Epithelial cell of prostate (primary cell): ENCODE results near the gene KRT25.

ENCODE experiments used
- DNase-seq: peaks from one replicate; pipeline ENCODE4 v3.0.0-alpha.2; 2011; ENCODE audit warnings: low read depth, low spot score
- H3K27ac ChIP-seq: fragments of 450-650 bp; 2 replicates; pipeline ENCODE4 v1.5.1; 2017; ENCODE audit warnings: mild to moderate bottlenecking

KRT25 gene, protein sequence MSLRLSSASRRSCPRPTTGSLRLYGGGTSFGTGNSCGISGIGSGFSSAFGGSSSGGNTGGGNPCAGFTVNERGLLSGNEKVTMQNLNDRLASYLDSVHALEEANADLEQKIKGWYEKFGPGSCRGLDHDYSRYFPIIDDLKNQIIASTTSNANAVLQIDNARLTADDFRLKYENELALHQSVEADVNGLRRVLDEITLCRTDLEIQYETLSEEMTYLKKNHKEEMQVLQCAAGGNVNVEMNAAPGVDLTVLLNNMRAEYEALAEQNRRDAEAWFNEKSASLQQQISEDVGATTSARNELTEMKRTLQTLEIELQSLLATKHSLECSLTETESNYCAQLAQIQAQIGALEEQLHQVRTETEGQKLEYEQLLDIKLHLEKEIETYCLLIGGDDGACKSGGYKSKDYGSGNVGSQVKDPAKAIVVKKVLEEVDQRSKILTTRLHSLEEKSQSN

DNA sequence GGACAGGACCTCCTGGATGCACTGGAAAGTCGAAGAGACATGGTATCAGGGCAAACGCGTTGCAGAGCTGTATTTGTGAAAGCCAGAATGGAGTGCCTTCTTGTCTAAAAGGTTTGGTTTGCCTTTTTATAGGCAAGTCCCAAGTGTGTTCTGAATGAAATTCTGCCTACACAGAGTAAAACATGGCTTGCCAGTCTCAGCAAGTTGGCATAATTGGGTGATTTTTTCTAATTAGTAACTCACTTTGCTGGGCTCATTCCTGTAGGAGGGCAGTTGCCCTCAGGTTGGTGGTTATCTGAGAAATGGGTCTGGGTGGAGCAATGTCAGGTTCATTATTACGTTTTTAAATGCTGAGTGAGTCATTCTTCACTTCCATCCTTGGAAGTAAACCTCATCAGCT, at the start of gene KRT25:
Gene KRT25 (minus strand): TSS at position 101 of the 400 bp plus-strand sequence. CDS start 60 bp downstream, at position 41.
- no peak for DNase-seq
- no peak within 1 kb of the TSS for H3K27ac ChIP-seq

DNA sequence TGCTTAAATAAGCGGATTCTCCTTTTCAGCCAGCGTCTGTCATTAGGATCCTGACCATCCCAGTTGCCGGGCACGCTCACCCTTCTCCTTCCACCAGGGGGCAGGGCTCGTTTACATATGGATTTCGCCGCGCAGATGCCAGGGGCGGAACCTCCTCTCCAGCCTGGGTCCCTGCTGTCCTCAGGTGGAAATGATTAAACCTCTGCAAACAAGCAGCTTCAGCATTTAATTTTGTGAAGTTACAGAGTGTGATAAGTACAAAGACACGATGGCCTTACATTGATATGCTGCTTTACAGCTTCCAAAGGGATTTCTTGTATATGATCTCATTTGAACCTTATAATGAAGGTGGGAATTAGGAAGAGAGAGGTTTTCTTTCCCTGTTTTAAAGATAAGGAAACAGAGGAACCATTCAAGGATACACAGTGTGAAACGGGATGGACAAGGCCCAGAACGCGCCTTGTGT, 48.5 kb upstream of the KRT25 start:
- no peak overlapping the region for H3K27ac ChIP-seq
- DNase-seq: no peak

DNA sequence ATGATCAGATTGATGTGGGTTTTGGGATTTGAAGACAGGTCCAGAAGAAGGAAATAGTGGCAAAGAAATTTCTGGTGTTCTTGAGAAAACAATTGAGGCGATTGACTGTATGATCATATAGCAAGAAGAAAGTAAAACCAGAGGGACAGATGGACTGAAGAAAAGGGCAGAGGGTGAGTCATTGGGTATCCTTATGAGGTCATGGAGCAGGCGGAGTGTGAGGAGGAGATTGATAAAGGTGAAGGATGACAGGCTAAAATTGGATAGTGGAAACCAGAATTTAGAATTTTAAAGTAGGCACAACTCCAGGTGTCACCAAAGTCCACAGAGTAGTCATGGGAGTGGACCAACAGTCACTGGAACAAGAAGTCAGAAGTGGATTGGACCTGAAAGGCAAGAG, 46.0 kb upstream of the KRT25 start:
- DNase-seq: no peak

DNA sequence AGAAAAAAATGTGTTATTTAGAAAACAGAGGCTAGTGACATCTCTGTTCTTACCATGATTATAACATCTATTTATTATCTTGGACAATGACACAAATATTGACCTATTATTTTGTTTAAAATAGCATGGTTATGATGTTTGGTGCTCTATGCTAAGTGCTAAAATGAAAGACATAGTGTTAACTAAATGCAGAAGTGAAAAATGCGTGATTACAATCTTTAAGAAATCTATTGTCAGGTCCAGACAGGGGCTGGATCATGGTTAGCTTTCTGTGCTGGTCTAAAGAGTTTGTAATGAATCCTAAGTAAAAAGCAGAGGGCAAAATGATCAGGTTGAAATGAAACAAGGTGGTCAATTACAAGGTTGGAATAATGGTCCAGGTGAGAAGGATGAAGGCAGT, 45.2 kb upstream of the KRT25 start:
- DNase-seq: no peak
- H3K27ac ChIP-seq: no peak overlapping the region

More for the DNA sequence above, 46.0 kb upstream of the KRT25 start:
- no peak overlapping the region for H3K27ac ChIP-seq

DNA sequence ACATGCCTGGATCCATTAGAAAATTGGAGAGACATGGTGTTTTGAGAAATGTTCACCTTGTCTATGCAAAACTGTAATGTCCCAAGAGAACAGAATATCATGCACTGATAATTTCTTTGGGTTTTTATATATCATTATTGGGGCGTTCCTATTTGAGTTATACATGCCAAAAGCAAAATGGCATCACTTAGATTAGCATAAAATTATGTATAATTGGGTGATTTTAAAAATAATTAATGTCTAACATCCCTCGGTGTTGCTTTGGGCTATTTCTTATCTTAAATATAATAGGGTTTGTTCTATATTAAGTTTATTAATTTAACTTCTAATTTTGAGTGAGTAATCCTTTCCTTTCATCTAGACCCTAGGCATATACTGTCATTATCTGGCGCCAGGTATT, 44.7 kb upstream of the KRT25 start, which contains the start of gene KRT28:
Gene KRT28 (minus strand): TSS at position 101 of the 400 bp plus-strand sequence. CDS start 66 bp downstream, at position 35.
- DNase-seq: no peak
- no peak within 1 kb of the TSS for H3K27ac ChIP-seq

DNA sequence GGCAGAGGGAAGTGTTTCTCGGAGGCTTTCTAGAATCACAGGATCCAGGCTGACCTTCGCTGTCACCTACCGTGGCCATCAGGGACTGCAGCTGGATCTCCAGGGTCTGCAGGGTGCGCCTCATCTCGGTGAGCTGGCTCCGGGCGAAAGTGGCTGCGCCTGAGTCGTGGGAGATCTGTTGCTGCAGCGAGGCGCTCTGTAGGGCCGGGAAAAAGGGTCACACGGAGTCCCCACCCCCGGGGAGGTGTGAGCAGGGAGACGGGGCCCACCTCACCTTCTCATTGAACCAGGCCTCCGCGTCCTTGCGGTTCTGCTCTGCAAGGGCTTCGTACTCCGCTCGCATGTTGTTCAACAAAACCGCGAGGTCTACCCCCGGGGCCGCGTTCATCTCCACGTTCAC, 41.7 kb upstream of the KRT25 start:
- no peak overlapping the region for H3K27ac ChIP-seq

DNA sequence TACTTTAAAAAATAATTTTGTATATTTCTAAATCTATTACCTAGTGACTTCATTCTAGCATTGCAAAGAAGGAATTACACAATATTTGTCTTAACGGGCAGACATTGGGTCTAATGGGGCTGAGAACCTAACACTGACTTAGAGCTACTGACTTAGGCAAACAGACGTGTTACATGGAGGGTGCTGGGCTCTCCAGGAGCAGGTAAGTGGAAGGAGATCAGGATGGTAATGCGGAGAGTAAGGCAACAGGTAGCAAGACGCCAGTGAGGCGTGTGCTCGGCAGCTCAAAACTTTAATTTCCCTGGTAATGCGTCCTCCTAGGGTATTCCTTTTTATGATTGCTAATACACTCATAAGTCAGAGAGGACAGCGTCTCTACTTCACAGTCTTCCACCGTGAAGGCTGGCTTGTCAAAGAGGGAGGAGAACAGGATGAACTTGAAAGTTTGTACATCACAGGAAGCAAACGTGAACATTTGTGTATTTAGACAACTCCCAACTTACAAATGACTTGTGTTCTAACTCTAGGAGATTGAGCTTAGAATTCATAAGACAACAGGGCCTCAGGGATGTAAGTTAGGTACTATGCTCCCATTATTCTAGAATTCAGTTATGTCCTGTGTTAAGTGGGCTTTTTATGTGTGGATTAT, 40.0 kb upstream of the KRT25 start:
- no peak for DNase-seq
- no peak overlapping the region for H3K27ac ChIP-seq

More for the DNA sequence above, 41.7 kb upstream of the KRT25 start:
- no peak for DNase-seq

DNA sequence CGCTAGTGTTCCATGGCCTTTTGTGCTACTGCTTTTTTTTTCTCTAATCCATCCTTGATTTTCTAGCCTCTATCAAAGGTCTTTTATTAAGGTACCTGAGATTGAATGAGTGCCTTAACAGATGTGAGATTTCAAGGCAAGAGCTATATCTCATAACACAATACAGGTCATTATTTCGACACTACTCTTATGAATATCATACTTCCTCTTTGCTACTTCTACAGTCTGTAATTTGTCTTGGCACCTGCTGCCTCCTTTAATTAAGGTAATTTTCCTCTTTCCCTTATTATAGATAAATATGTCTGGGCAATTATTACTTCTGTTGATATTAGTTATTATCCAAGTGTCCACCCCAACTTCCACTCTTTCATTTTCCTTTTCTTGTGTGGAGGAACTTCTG, 39.3 kb upstream of the KRT25 start:
- no peak overlapping the region for H3K27ac ChIP-seq
- DNase-seq: no peak

DNA sequence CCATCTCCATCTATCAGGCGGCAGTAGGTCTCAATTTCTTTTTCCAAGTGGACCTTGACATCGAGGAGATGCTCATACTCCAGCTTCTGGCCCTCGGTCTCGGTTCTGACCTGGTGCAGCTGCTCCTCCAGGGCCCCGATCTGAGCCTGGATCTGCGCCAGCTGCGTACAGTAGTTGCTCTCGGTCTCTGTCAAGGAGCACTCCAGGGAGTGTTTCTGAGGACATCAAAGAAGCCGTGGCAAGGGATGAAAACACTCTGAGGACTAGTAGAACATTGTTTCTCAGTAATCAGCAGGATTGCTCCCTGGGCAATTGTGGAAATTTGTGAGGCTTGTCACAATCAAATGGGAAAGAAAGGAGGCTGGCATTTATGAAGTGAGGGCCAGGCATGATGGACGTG, 38.7 kb upstream of the KRT25 start:
- DNase-seq: no peak
- no peak overlapping the region for H3K27ac ChIP-seq

DNA sequence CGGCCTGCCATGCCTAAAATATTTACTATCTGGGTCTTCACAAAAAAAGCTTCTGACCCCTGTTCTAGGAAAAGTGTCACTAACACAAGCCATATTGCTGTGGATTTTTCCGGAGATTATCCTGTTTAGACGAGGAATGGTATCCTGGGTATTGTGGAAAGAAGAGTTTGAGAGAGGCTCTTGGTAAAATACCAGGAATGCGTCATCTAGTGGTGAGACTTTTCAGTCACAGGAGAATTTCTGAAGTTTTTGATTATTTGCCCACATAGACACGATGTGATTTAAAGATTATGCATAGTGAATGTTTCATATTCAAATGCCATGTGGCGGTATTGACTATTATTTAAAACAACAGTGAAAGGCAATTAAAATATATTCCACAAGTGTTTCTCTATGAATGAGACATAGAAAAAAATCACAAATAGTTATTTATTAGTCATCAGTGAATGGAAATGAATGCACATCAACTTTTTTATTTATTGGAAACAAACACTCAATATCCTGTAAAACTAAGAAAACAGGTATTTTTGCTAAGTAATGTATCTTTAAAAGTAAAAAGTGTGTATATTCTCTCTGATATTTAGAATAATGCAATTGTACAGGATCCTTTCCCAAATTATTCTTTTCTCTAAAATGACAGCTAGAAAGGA, 36.8 kb upstream of the KRT25 start:
- no peak overlapping the region for H3K27ac ChIP-seq
- DNase-seq: no peak

DNA sequence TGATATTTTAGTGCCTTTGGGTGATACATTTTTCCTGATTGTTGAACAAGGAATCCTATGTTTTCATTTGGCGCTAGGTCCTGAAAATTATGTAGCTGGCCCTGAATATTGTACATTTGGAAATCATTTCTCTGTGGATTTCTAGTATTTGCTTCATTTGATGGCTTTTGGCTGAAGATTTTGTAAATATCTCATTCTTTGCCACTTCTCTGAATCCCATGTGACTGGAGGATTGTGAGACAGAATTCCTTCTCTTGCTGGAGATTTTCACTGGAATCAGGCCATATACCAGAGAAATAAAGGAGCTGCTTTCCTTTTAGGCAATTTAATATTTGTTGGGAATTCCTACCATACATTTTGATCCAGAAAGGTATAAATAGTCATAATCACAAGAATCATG, 36.0 kb upstream of the KRT25 start:
- H3K27ac ChIP-seq: no peak overlapping the region
- DNase-seq: no peak

DNA sequence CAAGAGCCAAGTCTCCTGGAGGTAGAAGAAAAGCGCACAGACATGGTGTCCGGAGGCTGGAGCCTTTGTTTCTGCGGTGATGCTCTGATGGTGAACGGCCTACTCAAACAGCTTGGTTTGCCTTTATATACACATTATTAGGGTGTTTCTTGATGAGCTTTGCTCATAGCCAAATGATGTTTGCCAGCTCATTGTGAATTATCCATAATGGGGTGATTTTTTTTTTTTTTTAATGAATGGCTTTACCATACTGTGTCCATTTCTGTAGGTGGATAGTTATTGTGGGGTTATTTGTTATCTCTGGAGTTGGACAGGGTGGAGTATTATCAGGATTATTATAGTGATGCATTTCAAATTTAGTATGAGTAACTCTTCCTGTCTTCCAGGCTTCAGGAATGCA, 27.3 kb upstream of the KRT25 start, which contains the start of gene KRT27:
Gene KRT27 (minus strand): TSS at position 101 of the 400 bp plus-strand sequence. CDS start 57 bp downstream, at position 44.
- DNase-seq: no peak
- no peak within 1 kb of the TSS for H3K27ac ChIP-seq

DNA sequence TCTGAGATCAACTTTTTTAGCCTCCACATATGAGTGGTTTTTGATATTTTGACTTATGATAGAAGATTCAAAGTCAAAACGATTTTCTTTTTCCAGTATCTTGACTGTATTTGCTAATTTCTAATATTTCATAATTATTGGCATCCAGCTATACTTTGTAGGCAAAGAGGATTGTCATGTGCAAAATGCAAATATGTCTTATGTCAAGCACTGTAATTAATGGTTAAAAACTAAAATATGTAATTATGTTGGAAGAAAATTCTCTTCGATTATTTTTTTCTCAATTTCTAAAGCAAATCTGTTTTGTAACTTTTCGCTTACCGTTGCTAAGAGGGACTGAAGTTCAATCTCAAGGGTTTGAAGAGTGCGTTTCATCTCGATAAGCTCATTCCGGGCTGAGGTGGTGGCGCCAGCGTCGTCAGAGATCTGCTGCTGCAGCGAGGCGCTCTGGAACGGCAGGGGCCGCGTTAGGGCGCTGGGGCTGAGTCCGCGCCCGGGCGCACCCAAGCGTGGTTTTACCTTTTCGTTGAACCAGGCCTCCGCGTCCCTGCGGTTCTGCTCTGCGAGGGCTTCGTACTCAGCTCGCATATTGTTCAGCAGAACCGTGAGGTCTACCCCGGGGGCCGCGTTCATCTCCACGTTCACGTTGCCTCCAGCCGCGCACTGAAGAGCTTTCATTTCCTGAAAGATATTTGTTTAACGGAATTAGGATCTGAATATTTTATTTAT, 24.2 kb upstream of the KRT25 start:
- no peak overlapping the region for H3K27ac ChIP-seq
- DNase-seq: no peak

DNA sequence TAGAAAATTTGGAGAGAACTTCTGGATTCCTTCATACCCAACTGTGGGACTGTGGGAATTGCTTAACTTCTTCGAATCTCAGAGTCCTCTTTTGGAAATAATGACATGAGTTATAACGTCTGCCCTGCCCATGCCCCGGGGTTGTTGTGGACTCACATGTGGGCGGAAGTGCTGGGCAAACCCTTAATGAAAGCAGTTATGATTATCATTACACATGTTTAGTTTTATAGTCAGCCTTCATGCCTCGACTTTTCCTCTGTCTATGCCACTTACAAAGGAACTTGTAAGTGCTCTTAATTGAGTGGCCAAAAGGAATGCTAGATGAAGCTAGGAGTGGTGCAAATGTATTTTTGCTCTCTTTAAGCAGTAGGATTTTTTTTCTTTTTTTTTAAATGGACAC, 23.3 kb upstream of the KRT25 start:
- no peak overlapping the region for H3K27ac ChIP-seq
- no peak for DNase-seq

DNA sequence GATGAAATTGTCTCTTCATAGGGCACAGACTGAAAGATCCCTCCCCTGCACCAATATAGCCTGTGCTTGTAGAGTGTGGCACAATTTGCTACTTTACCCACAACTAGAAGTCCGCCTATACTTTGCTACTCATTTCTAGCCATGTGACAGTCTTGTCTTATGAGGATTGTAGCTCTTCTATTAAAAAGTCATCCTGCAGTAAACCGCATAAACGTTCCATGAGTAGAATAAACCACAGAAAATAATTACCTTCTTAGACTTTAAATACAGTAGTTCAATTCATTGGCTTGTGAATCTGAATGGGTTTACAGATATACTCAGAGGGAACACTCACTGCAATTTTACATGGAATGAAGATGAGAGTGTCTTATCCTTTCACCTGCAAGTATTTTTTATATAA, 22.8 kb upstream of the KRT25 start:
- H3K27ac ChIP-seq: no peak overlapping the region
- no peak for DNase-seq

DNA sequence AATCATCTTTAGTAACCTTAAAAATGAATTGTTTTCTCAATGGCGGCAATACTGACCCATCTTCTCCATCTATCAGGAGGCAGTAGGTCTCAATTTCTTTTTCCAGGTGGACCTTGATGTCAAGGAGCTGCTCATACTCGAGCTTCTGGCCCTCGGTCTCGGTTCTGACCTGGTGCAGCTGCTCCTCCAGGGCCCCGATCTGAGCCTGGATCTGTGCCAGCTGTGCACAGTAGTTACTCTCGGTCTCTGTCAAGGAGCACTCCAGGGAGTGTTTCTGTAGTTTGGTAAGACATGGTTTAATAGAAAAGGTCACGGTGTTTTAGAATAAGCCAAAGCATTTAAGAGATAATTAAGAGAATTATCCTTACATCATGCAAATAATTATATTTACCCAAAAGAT, 22.3 kb upstream of the KRT25 start:
- no peak for DNase-seq
- H3K27ac ChIP-seq: no peak overlapping the region

DNA sequence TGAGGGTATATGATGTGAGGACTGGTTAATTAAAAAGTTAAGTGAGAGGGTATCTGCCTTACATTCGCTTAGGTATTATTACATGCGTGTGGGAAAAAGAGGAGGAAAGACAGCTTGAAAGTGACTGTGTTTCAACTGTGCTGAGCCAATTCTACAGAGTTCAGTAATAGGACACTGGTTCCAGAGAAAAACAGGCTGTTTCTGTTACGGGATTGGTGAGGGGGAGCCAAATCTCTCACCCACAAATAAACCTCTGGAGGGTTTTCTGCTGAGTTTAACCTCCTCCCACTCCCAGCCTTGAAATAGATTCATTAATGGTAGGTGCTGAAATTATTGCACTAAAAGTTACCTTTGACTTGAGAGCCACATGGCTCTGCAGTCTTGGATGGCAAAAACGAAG, 20.8 kb upstream of the KRT25 start:
- no peak for DNase-seq
- H3K27ac ChIP-seq: no peak overlapping the region

DNA sequence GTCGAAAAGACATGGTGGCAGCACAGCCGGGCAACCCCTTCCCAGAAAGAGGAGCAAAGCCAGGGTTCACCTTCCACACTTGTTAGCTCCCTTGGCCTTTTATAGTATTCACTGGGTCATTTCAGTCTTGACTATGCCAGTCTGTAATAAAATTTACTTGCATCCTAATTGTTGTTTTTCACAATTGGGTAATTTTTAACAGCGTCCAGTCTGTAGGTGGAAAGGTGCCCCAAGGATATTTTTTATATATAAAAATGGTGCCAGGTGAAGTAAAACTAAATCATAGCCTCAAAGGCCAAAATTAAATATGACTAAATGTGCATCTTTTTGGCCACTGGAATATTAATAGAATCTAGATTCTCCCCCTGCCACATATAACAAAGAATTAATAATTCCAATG, 17.0 kb upstream of the KRT25 start, which contains the start of gene KRT26:
Gene KRT26 (minus strand): TSS at position 101 of the 400 bp plus-strand sequence. CDS start 88 bp downstream, at position 13.
- H3K27ac ChIP-seq: no peak within 1 kb of the TSS
- DNase-seq: no peak

DNA sequence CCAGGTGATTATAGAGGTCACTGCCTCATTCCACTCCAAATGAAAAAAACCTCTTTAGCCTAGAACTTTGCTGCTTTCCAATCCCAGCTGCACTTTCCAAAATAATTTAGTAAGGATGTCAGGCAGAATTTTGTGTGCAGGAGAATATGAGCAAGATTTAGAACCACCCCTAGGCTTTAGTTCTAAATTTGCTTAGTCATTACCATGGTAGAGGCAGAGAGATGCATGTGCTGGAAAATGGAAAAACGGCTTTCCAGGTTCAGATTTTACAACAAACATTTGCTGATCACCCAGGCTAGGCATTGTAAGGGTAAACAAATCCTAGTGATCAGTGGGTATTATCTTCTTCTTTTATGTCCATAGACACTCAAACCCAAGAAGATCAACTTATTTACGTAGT, 10.5 kb upstream of the KRT25 start:
- H3K27ac ChIP-seq: no peak overlapping the region
- no peak for DNase-seq

DNA sequence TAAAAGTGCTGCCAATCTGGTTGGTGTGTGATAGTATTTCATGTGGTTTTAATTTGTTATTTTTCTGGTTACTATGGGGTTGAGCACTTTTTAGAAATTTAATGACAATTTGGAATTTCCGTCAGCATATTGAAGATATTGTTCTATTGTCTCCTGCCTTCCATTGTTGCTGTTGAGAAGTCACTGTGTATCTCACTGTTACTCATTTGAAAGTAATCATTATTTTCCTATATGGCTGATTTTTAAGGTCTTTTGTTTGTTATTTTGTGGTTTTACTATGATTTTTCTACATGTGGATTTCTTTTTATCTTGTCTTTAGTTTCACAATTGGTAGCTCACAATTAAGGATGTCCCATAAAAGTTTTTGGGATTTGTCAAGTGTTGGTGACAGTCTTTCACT, 8.6 kb upstream of the KRT25 start:
- DNase-seq: no peak
- no peak overlapping the region for H3K27ac ChIP-seq
